GM12874 (cell line): ENCODE results near the gene ZNF205.

ENCODE experiments used
- CTCF ChIP-seq: IDR thresholded peaks from 2 replicates; pipeline ENCODE4 v1.5.1; 2011; ENCODE audit warnings: low read depth, mild to moderate bottlenecking, control low read depth, low read length, moderate library complexity; ENCODE audit not compliant: insufficient read depth

Gene ZNF205

GRCh38 chr16:3098459-3099394 is 13.7 kb upstream of the ZNF205 start, which contains the start of gene ZSCAN10:
Gene ZSCAN10 (minus strand): TSS chr16:3099294. CDS start chr16:3092937, 6,357 bp downstream.
- TF ChIP-seq CTCF: no peak

GRCh38 chr16:3099395-3099731 is 13.0 kb upstream of the ZNF205 start:
- no peak for TF ChIP-seq CTCF

GRCh38 chr16:3099732-3100499 is 12.5 kb upstream of the ZNF205 start:
- no peak for TF ChIP-seq CTCF

DNA sequence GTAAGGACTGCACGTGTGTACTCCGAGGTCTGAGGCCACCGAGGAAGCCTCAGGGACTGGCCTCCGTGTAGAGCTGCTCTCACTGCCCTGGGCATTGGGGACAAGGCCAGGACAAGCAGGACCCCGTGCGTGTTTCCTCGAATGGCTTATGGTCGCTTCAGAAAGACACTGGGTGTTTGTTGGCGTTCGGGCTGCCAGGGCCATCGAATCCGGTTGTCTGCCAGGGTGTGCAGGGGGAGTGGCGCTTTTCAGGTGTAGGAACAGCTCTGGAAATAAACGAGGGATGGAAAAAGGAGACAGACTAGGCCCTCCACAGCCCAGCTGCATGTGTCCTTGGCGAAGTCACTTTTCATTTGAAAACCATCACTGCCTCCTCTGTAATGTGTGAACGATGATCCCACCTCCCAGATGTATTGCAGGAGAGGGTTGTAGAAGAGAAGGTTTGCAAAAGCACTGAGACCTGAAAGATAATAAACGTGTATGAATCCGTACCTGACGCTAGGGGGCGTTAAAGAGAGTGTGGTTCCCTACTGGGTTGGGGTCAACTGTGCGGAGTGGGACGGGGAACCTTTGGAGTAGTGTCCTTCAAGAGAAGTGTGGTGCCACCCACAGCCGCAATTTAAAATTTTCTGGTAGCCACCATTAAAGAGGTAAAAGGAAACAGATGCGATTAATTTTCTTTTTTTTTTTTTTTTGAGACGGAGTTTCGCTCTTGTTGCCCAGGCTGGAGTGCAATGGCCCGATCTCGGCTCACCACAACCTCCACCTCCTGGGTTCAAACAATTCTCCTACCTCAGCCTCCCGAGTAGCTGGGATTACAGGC is 11.2 kb upstream of the ZNF205 start:
- peak; percentile 76 for TF ChIP-seq CTCF

DNA sequence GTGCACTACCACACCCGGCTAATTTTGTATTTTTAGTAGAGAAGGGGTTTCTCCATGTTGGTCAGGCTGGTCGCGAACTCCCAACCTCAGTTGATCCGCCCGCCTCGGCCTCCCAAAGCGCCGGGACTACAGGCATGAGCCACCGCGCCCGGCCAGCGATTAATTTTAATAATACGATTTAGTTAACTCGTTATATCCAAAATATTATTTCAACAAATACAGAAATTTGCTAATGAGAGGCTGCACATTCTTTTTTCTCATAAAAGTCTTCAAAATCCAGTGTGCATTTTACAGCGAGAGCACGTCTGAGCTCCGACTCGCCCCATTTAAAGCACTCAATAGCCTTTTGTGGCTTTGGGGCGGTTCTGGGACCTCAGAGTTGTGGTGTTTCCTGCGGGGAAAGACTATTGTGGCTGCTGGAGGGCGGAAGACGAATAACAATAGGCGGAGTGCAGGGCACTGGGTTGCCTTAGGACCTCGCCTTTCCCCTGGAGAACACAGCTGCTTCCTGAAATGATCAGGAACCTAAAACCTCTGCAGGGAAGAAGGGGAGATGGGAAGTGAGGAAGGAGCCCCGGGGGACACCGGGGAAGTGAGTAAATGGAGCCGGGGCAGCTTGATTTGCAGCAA is 10.4 kb upstream of the ZNF205 start:
- TF ChIP-seq CTCF: no peak

DNA sequence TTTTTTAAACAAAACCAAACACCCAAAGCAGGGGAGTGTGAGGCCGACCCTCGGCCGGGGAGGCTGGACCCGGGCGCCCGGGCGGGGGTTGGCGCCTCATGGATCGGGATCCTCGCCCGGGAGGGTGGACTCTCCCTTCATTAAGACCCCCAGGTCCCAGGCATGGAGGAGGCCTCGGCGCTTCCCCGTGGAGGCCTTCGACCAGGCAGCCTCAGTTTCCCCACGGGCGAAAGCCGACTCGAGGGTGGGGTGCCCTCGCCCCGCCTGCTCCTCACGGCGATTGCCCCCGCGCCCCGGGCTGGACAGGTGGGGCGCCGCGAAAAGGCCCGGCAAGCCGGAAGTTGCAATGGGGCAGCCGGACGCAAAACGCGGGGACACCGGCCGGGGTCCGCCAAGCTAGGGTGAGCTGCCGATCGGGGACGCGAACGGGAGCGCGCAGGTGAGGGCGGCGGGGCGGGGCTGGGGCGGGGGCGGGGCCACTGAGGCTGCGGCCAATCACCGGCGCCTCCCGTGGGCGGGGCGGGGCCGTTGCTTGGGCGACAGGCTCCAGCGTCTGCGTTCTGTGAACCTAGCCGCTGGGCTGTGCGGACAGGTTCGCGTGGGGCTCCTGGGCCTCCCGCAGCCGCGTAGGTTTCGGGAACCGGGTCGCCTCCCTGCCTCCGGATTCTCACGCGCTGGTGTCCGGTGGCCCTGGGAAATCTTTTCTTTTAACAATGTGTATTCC is 6.0 kb upstream of the ZNF205 start:
- TF ChIP-seq CTCF: no peak
